ENCODE measurements around the gene MICU1.

DNA sequence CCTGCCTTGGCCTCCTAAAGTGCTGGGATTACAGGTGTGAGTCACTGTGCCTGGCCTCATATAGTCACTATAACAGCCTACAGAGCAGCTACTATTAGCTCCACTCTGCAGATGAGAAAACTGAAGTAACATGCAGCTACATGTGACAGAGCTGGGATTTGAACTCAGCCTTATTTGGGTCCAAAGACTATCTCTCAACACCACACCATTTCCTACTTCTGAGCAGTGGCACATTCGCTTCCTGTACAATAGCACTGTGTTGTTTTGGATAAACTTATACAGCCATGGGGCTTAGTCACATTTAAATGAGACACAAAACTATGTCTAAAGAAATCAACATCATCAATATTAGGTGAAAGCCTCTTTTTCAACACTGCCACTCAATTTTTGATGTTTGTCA is 201.3 kb downstream of the MICU1 start:
- TF ChIP-seq POLR2A (IDR thresholded peaks at IDR 0.05) (no peak), EP300 (IDR thresholded peaks at IDR 0.05) (no peak), CTCF (IDR thresholded peaks at IDR 0.05) (no peak)

Data from ovary (tissue), 3 donors.